ENCODE measurements around the gene PRAC2. TPM values are rescaled to one million over a fixed set of nuclear protein-coding genes. Genes with fewer than 3 reads are reported as not detected.

PRAC2 gene
- total RNA-seq, 1 donor = not detected

DNA sequence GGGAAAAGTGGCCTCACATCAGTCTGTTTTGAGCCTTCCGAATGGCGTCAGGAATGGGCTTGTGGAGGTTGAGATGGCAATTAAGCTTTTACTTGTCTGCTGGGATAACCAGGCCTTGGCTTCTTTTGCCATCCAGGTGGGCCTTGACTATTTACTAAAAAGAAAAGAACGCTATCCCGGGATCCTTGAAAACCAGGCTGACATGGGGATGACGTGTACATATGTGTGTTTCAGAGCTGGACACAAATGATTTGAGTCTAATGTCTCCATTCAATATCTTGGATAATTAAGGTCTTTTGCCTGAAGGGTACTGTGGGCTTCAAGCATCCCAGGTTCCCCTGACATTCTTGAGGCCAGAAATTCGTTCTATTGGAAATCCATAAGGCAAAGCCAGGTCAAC is 38.1 kb downstream of the PRAC2 start:
- H3K27ac ChIP-seq (ENCODE audit: low read depth, low read length) = no peak overlapping the region
- peak; percentile 71 for DNase-seq (ENCODE audit: insufficient read length, low spot score, missing footprints)
- no peaks in the 10 kb centered on the region for H3K36me3 ChIP-seq (ENCODE audit: insufficient read depth, low read length)
- no peaks in the 10 kb centered on the region for H3K79me2 ChIP-seq (ENCODE audit: insufficient read depth, low read length)
- peaks cover 75% of the 10 kb centered on the region for H3K27me3 ChIP-seq (ENCODE audit: insufficient read depth, low read length)
- H3K4me1 ChIP-seq (ENCODE audit: insufficient read depth, low read length) = no peaks in the 10 kb centered on the region
- H3K9me3 ChIP-seq (ENCODE audit: low read depth, low read length) = no peaks in the 10 kb centered on the region
- H2AFZ ChIP-seq (ENCODE audit: low read length) = no peak overlapping the region
- no peak overlapping the region for H3K4me2 ChIP-seq (ENCODE audit: insufficient read depth, low read length)
- H4K20me1 ChIP-seq (ENCODE audit: insufficient read depth, low read length) = no peaks in the 10 kb centered on the region
- H3K4me3 ChIP-seq (ENCODE audit: insufficient read depth, low read length) = no peak overlapping the region
- TF ChIP-seq, protein P1, sequence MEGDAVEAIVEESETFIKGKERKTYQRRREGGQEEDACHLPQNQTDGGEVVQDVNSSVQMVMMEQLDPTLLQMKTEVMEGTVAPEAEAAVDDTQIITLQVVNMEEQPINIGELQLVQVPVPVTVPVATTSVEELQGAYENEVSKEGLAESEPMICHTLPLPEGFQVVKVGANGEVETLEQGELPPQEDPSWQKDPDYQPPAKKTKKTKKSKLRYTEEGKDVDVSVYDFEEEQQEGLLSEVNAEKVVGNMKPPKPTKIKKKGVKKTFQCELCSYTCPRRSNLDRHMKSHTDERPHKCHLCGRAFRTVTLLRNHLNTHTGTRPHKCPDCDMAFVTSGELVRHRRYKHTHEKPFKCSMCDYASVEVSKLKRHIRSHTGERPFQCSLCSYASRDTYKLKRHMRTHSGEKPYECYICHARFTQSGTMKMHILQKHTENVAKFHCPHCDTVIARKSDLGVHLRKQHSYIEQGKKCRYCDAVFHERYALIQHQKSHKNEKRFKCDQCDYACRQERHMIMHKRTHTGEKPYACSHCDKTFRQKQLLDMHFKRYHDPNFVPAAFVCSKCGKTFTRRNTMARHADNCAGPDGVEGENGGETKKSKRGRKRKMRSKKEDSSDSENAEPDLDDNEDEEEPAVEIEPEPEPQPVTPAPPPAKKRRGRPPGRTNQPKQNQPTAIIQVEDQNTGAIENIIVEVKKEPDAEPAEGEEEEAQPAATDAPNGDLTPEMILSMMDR (IDR thresholded peaks at IDR 0.05; ENCODE audit: extremely low read depth, low read depth, low read length) = no peak

- peak; percentile 30 for DNase-seq (ENCODE audit: insufficient read length, low spot score, missing footprints)
- Histone ChIP-seq H3K79me2 (ENCODE audit: insufficient read depth, low read length) (no peaks in the 10 kb centered on the region), H3K4me3 (ENCODE audit: insufficient read depth, low read length) (no peak overlapping the region), H3K9me3 (ENCODE audit: low read depth, low read length) (no peaks in the 10 kb centered on the region), H3K36me3 (ENCODE audit: insufficient read depth, low read length) (no peaks in the 10 kb centered on the region), H3K4me1 (ENCODE audit: insufficient read depth, low read length) (no peaks in the 10 kb centered on the region), H3K27ac (ENCODE audit: low read depth, low read length) (no peak overlapping the region), H2AFZ (ENCODE audit: low read length) (no peak overlapping the region), H3K27me3 (ENCODE audit: insufficient read depth, low read length) (peaks cover 45% of the 10 kb centered on the region), H4K20me1 (ENCODE audit: insufficient read depth, low read length) (no peaks in the 10 kb centered on the region), H3K4me2 (ENCODE audit: insufficient read depth, low read length) (no peak overlapping the region)
- TF ChIP-seq, protein P1 (IDR thresholded peaks at IDR 0.05; ENCODE audit: extremely low read depth, low read depth, low read length) = peak; percentile 13
These were observed 44.3 kb downstream of the PRAC2 start for GRCh38 chr17:48767263-48767774.

GRCh38 chr17:48769009-48769675 is 46.2 kb downstream of the PRAC2 start:
- H3K4me3 ChIP-seq (ENCODE audit: insufficient read depth, low read length) = no peak overlapping the region
- no peak overlapping the region for H3K4me2 ChIP-seq (ENCODE audit: insufficient read depth, low read length)
- no peaks in the 10 kb centered on the region for H3K79me2 ChIP-seq (ENCODE audit: insufficient read depth, low read length)
- no peak overlapping the region for H2AFZ ChIP-seq (ENCODE audit: low read length)
- H3K27me3 ChIP-seq (ENCODE audit: insufficient read depth, low read length) = peaks cover 32% of the 10 kb centered on the region
- no peaks in the 10 kb centered on the region for H3K9me3 ChIP-seq (ENCODE audit: low read depth, low read length)
- no peaks in the 10 kb centered on the region for H3K36me3 ChIP-seq (ENCODE audit: insufficient read depth, low read length)
- DNase-seq (ENCODE audit: insufficient read length, low spot score, missing footprints) = peak; percentile 37
- no peak overlapping the region for H3K27ac ChIP-seq (ENCODE audit: low read depth, low read length)
- H4K20me1 ChIP-seq (ENCODE audit: insufficient read depth, low read length) = no peaks in the 10 kb centered on the region
- no peaks in the 10 kb centered on the region for H3K4me1 ChIP-seq (ENCODE audit: insufficient read depth, low read length)
- TF ChIP-seq, protein P1 (IDR thresholded peaks at IDR 0.05; ENCODE audit: extremely low read depth, low read depth, low read length) = no peak

GRCh38 chr17:48770954-48771353 is 48.0 kb downstream of the PRAC2 start:
- Histone ChIP-seq H3K36me3 (ENCODE audit: insufficient read depth, low read length) (no peaks in the 10 kb centered on the region), H3K4me3 (ENCODE audit: insufficient read depth, low read length) (no peak overlapping the region), H3K27ac (ENCODE audit: low read depth, low read length) (no peak overlapping the region), H2AFZ (ENCODE audit: low read length) (no peak overlapping the region), H4K20me1 (ENCODE audit: insufficient read depth, low read length) (no peaks in the 10 kb centered on the region), H3K27me3 (ENCODE audit: insufficient read depth, low read length) (peaks cover 27% of the 10 kb centered on the region), H3K4me2 (ENCODE audit: insufficient read depth, low read length) (no peak overlapping the region), H3K79me2 (ENCODE audit: insufficient read depth, low read length) (no peaks in the 10 kb centered on the region), H3K4me1 (ENCODE audit: insufficient read depth, low read length) (no peaks in the 10 kb centered on the region), H3K9me3 (ENCODE audit: low read depth, low read length) (no peaks in the 10 kb centered on the region)
- DNase-seq (ENCODE audit: insufficient read length, low spot score, missing footprints) = no peak
- TF ChIP-seq, protein P1 (IDR thresholded peaks at IDR 0.05; ENCODE audit: extremely low read depth, low read depth, low read length) = no peak

Data from osteoblast (primary cell).